Tibial nerve (tissue), 4 donors: ENCODE results near the gene TPPP.

ENCODE experiments used
- EP300 ChIP-seq, 2 donors: sonication (generic); formaldehyde crosslinking; IDR thresholded peaks; one replicate each; pipeline ENCODE4 v1.6.1; 2017; ENCODE audit warnings: antibody characterized with exemption in 2 of 2, mild to moderate bottlenecking in 1 of 2
- POLR2A ChIP-seq, 2 donors: fragments of 450-650 bp; IDR thresholded peaks; one replicate each; pipeline ENCODE4 v1.6.1; 2017; ENCODE audit warnings: antibody characterized with exemption in 2 of 2, mild to moderate bottlenecking in 2 of 2, moderate library complexity in 2 of 2
- TF ChIP-seq, protein P1 (sequence below), 5 experiments: fragments of 200-600 bp in 3 of 5; fragments of 450-650 bp in 2 of 5; sonication (generic) in 3 of 5; IDR thresholded peaks; one replicate each; pipeline ENCODE4 v1.5.1; 2016 to 2019; ENCODE audit warnings: antibody characterized with exemption in 5 of 5, mild to moderate bottlenecking in 3 of 5, moderate library complexity in 2 of 5

DNA sequence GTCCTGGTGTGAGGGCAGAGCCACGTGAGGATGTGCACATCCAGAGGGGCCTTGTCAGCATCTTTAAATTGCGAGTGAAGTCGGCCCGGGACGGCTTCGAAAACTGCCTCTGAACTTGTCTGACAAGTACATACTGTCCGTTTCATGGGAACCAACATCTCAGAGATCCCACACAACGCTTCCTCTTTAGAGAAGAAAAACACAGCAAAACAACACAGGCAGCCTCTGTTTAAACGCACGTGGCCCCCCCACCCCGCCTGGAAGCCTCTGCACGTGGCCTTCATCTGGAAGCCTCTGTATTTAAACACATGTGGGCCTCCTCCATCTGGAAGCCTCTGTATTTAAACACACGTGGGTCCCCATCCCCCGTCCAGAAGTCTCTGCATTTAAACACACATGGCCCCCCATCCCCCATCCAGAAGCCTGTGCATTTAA, 51.8 kb downstream of the TPPP start:
- TF ChIP-seq, protein P1, sequence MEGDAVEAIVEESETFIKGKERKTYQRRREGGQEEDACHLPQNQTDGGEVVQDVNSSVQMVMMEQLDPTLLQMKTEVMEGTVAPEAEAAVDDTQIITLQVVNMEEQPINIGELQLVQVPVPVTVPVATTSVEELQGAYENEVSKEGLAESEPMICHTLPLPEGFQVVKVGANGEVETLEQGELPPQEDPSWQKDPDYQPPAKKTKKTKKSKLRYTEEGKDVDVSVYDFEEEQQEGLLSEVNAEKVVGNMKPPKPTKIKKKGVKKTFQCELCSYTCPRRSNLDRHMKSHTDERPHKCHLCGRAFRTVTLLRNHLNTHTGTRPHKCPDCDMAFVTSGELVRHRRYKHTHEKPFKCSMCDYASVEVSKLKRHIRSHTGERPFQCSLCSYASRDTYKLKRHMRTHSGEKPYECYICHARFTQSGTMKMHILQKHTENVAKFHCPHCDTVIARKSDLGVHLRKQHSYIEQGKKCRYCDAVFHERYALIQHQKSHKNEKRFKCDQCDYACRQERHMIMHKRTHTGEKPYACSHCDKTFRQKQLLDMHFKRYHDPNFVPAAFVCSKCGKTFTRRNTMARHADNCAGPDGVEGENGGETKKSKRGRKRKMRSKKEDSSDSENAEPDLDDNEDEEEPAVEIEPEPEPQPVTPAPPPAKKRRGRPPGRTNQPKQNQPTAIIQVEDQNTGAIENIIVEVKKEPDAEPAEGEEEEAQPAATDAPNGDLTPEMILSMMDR (IDR thresholded peaks at IDR 0.05), result no peak
- TF ChIP-seq POLR2A (IDR thresholded peaks at IDR 0.05) (no peak), EP300 (IDR thresholded peaks at IDR 0.05) (no peak)
